Measurements from ENCODE around the gene LTB. TPM values are rescaled to one million over a fixed set of nuclear protein-coding genes. Genes with fewer than 3 reads are reported as not detected.

LTB gene
- total and polyA plus RNA-seq, 9 of the 15 experiments (the other 6 are each of a cell fraction or from before 2014, with no cell fraction given) = 0.07 to 0.51 TPM; not detected in 7

GRCh38 chr6:31546958-31547726 is 35.1 kb downstream of the LTB start, which contains the start of gene NFKBIL1 (continued):
- TF ChIP-seq TSHZ1 (CRISPR knock-in tag; IDR thresholded peaks at IDR 0.05) = no peak
- no peak for TF ChIP-seq ZFP30 (CRISPR knock-in tag; IDR thresholded peaks at IDR 0.05; ENCODE audit: borderline replicate concordance)
- TF ChIP-seq RNF2 (IDR thresholded peaks at IDR 0.05) = peak; percentile 52; the same call in 1 of the 2 replicates
- TF ChIP-seq SNAPC5 (CRISPR knock-in tag; IDR thresholded peaks at IDR 0.05) = no peak
- no peak for TF ChIP-seq CGGBP1 (CRISPR knock-in tag; IDR thresholded peaks at IDR 0.05)
- no peak; the same call in 1 of the 2 replicates for TF ChIP-seq TRIM25 (IDR thresholded peaks at IDR 0.05; ENCODE audit: borderline replicate concordance)
- no peak for TF ChIP-seq CHD1 (IDR thresholded peaks at IDR 0.05; ENCODE audit: low read length)
- peak; percentile 35 for TF ChIP-seq SP2 (IDR thresholded peaks at IDR 0.05; ENCODE audit: extremely low read depth, low read depth, low read length, poor library complexity, severe bottlenecking)
- peak; percentile 41 for TF ChIP-seq ATF3 (IDR thresholded peaks at IDR 0.05)
- TF ChIP-seq ATF3 (CRISPR knock-in tag; conservative IDR thresholded peaks at IDR 0.05) = no peak
- no peak for TF ChIP-seq BMI1 (IDR thresholded peaks at IDR 0.05; ENCODE audit: low read length)
- no peak for TF ChIP-seq DDX20 (tag; IDR thresholded peaks at IDR 0.05; ENCODE audit: low read depth)
- no peak for TF ChIP-seq FOS (IDR thresholded peaks at IDR 0.05; ENCODE audit: extremely low read depth, insufficient read length)
- TF ChIP-seq CBX8 (IDR thresholded peaks at IDR 0.05; ENCODE audit: borderline replicate concordance, extremely low read depth, low read depth, low read length, poor library complexity, severe bottlenecking) = no peak
- TF ChIP-seq ZC3H4 (CRISPR knock-in tag; IDR thresholded peaks at IDR 0.05; ENCODE audit: borderline replicate concordance) = no peak
- TF ChIP-seq ZBTB2 (IDR thresholded peaks at IDR 0.05) = no peak; the same call in none of the 2 replicates
- peak; percentile 21 for TF ChIP-seq KDM5B (IDR thresholded peaks at IDR 0.05; ENCODE audit: insufficient replicate concordance, low read depth, low read length)
- no peak for TF ChIP-seq ZNF561 (CRISPR knock-in tag; conservative IDR thresholded peaks at IDR 0.05)

Measured in K562 (cell line).